Activated T-helper 2 cell treated with anti-CD3 and anti-CD28 coated beads, Interferon-gamma antibody, Interleukin-2, Interleukin-4, amounts not matched to agents 10 μg/mL and 5 μg/mL and 100 μg/mL, durations not matched to agents 14 hours and 24 hours and 36 hours (primary cell): ENCODE measurements around the gene DMXL2. TPM values are rescaled to one million over a fixed set of nuclear protein-coding genes. Genes with fewer than 3 reads are reported as not detected.

Source experiments
- DNase-seq: peaks from one replicate; pipeline ENCODE4 v3.0.0; 2021; ENCODE audit warnings: low spot score
- H3K27ac Mint-ChIP-seq: one replicate; pipeline ENCODE4 v1.8.0; 2021; ENCODE audit warnings: mixed read lengths
- H3K27me3 Mint-ChIP-seq: one replicate; pipeline ENCODE4 v1.8.0; 2021; ENCODE audit warnings: low read depth, mixed read lengths
- H3K36me3 Mint-ChIP-seq: one replicate; pipeline ENCODE4 v1.8.0; 2021; ENCODE audit warnings: low read depth, mixed read lengths
- H3K4me1 Mint-ChIP-seq: one replicate; pipeline ENCODE4 v1.8.0; 2021; ENCODE audit warnings: low read depth, mixed read lengths
- H3K4me3 Mint-ChIP-seq: one replicate; pipeline ENCODE4 v1.8.0; 2021; ENCODE audit warnings: low read depth, mild to moderate bottlenecking, moderate library complexity, mixed read lengths
- H3K9me3 Mint-ChIP-seq: one replicate; pipeline ENCODE4 v1.8.0; 2021; ENCODE audit warnings: mixed read lengths
- intact Hi-C: fragments of 100-400 bp; cut with micrococcal nuclease; formaldehyde crosslinking; loops from one replicate; pipeline ENCODE4 v1.15.1; 2023
- total RNA-seq: library from RNA; stranded (reverse); gene quantifications from 2 replicates; pipeline ENCODE4 v1.2.3, GENCODE V29; 2022

DMXL2 gene
- total RNA-seq, 1 donor from 2014 or later: 2.6 TPM

GRCh38 chr15:51647128-51647562, 24.6 kb upstream of the DMXL2 start:
- no peaks in the 10 kb centered on the region for H3K9me3 Mint-ChIP-seq
- H3K27me3 Mint-ChIP-seq: peaks cover 14% of the 10 kb centered on the region
- H3K27ac Mint-ChIP-seq: no peak overlapping the region
- DNase-seq: no peak
- intact Hi-C loops: no loop called here
- no peak overlapping the region for H3K4me3 Mint-ChIP-seq
- H3K36me3 Mint-ChIP-seq: no peaks in the 10 kb centered on the region
- no peaks in the 10 kb centered on the region for H3K4me1 Mint-ChIP-seq

- no peaks in the 10 kb centered on the region for H3K36me3 Mint-ChIP-seq
- H3K27me3 Mint-ChIP-seq: peaks cover 8% of the 10 kb centered on the region
- H3K4me3 Mint-ChIP-seq: no peak overlapping the region
- DNase-seq: no peak
- intact Hi-C loops: no loop called here
- no peak overlapping the region for H3K27ac Mint-ChIP-seq
- no peaks in the 10 kb centered on the region for H3K9me3 Mint-ChIP-seq
- H3K4me1 Mint-ChIP-seq: no peaks in the 10 kb centered on the region
Observed at GRCh38 chr15:51642696-51643095, 20.1 kb upstream of the DMXL2 start.

- Mint-ChIP-seq H3K27ac (no peak overlapping the region), H3K27me3 (peaks cover 8% of the 10 kb centered on the region), H3K4me3 (no peak overlapping the region), H3K4me1 (no peaks in the 10 kb centered on the region), H3K36me3 (no peaks in the 10 kb centered on the region), H3K9me3 (no peaks in the 10 kb centered on the region)
- intact Hi-C loops: no loop called here
- DNase-seq: no peak
Observed at GRCh38 chr15:51641490-51642130, 19.0 kb upstream of the DMXL2 start.

GRCh38 chr15:51634591-51635198, 12.1 kb upstream of the DMXL2 start:
- intact Hi-C loops: no loop called here
- Mint-ChIP-seq H3K9me3 (no peaks in the 10 kb centered on the region), H3K27ac (no peak overlapping the region), H3K4me1 (peaks cover 8% of the 10 kb centered on the region), H3K27me3 (peaks cover 5% of the 10 kb centered on the region), H3K36me3 (no peaks in the 10 kb centered on the region), H3K4me3 (no peak overlapping the region)
- no peak for DNase-seq

- no peak for DNase-seq
- H3K27ac Mint-ChIP-seq: no peak overlapping the region
- peaks cover 25% of the 10 kb centered on the region for H3K27me3 Mint-ChIP-seq
- intact Hi-C loops: no loop called here
- no peaks in the 10 kb centered on the region for H3K36me3 Mint-ChIP-seq
- H3K4me3 Mint-ChIP-seq: no peak overlapping the region
- peaks cover 3% of the 10 kb centered on the region for H3K4me1 Mint-ChIP-seq
- no peaks in the 10 kb centered on the region for H3K9me3 Mint-ChIP-seq
Observed at GRCh38 chr15:51629612-51630011, 7.0 kb upstream of the DMXL2 start.

GRCh38 chr15:51625236-51625635, 2.7 kb upstream of the DMXL2 start:
- DNase-seq: no peak
- Mint-ChIP-seq H3K4me3 (no peak overlapping the region), H3K9me3 (no peaks in the 10 kb centered on the region), H3K4me1 (peaks cover 10% of the 10 kb centered on the region), H3K36me3 (no peaks in the 10 kb centered on the region), H3K27ac (no peak overlapping the region), H3K27me3 (peaks cover 50% of the 10 kb centered on the region)
- intact Hi-C loops: no loop called here

GRCh38 chr15:51624022-51624421, 1.5 kb upstream of the DMXL2 start:
- peaks cover 59% of the 10 kb centered on the region for H3K27me3 Mint-ChIP-seq
- H3K27ac Mint-ChIP-seq: no peak overlapping the region
- intact Hi-C loops: no loop called here
- H3K36me3 Mint-ChIP-seq: no peaks in the 10 kb centered on the region
- peak overlapping the region; percentile 28 for H3K4me3 Mint-ChIP-seq
- DNase-seq: no peak
- H3K9me3 Mint-ChIP-seq: no peaks in the 10 kb centered on the region
- peaks cover 11% of the 10 kb centered on the region for H3K4me1 Mint-ChIP-seq

- H3K4me1 Mint-ChIP-seq: peaks cover 11% of the 10 kb centered on the region
- DNase-seq: no peak
- intact Hi-C loops: no loop called here
- peak overlapping the region; percentile 82 for H3K4me3 Mint-ChIP-seq
- no peak overlapping the region for H3K27ac Mint-ChIP-seq
- H3K27me3 Mint-ChIP-seq: peaks cover 59% of the 10 kb centered on the region
- no peaks in the 10 kb centered on the region for H3K9me3 Mint-ChIP-seq
- no peaks in the 10 kb centered on the region for H3K36me3 Mint-ChIP-seq
Observed at GRCh38 chr15:51623386-51623938, 891 bp upstream of the DMXL2 start.

GRCh38 chr15:51621936-51622603, 501 bp downstream of the DMXL2 start:
- Mint-ChIP-seq H3K36me3 (no peaks in the 10 kb centered on the region), H3K4me1 (peaks cover 11% of the 10 kb centered on the region), H3K27ac (no peak overlapping the region), H3K9me3 (no peaks in the 10 kb centered on the region), H3K27me3 (peaks cover 58% of the 10 kb centered on the region), H3K4me3 (peak overlapping the region; percentile 82)
- intact Hi-C loops: no loop called here
- no peak for DNase-seq

- Mint-ChIP-seq H3K9me3 (no peaks in the 10 kb centered on the region), H3K4me3 (peak overlapping the region; percentile 82), H3K27me3 (peaks cover 54% of the 10 kb centered on the region), H3K4me1 (peaks cover 11% of the 10 kb centered on the region), H3K36me3 (no peaks in the 10 kb centered on the region), H3K27ac (no peak overlapping the region)
- intact Hi-C loops: no loop called here
- DNase-seq: no peak
Observed at GRCh38 chr15:51621155-51621765, 1.3 kb downstream of the DMXL2 start.

GRCh38 chr15:51620641-51621040, 1.9 kb downstream of the DMXL2 start:
- no peak for DNase-seq
- H3K27me3 Mint-ChIP-seq: peaks cover 53% of the 10 kb centered on the region
- H3K9me3 Mint-ChIP-seq: no peaks in the 10 kb centered on the region
- no peak overlapping the region for H3K27ac Mint-ChIP-seq
- intact Hi-C loops: no loop called here
- peaks cover 11% of the 10 kb centered on the region for H3K4me1 Mint-ChIP-seq
- H3K36me3 Mint-ChIP-seq: no peaks in the 10 kb centered on the region
- H3K4me3 Mint-ChIP-seq: no peak overlapping the region

- intact Hi-C loops: no loop called here
- no peak overlapping the region for H3K4me3 Mint-ChIP-seq
Observed at GRCh38 chr15:51620122-51620521, 2.4 kb downstream of the DMXL2 start.

More at GRCh38 chr15:51620122-51620521, 2.4 kb downstream of the DMXL2 start:
- Mint-ChIP-seq H3K27me3 (peaks cover 49% of the 10 kb centered on the region), H3K4me1 (peaks cover 11% of the 10 kb centered on the region), H3K36me3 (no peaks in the 10 kb centered on the region), H3K9me3 (no peaks in the 10 kb centered on the region), H3K27ac (no peak overlapping the region)
- no peak for DNase-seq
